Esophagus squamous epithelium (tissue), 4 donors: ENCODE results near the gene STAB1.

Source experiments
- CTCF ChIP-seq, 6 experiments: fragments of 450-650 bp in 4 of 6; fragments of 200-600 bp in 2 of 6; sonication (generic) in 2 of 6; IDR thresholded peaks; one replicate each; pipeline ENCODE4 v1.5.1; 2016 to 2019; ENCODE audit warnings: antibody characterized with exemption in 6 of 6, mild to moderate bottlenecking in 4 of 6, moderate library complexity in 4 of 6
- POLR2A ChIP-seq, 4 donors: fragments of 450-650 bp; IDR thresholded peaks; one replicate each; pipeline ENCODE4 v1.6.1; 2017; ENCODE audit warnings: antibody characterized with exemption in 4 of 4, mild to moderate bottlenecking in 4 of 4, moderate library complexity in 3 of 4

GRCh38 chr3:52454250-52454937 lies 40.7 kb upstream of the STAB1 start:
- TF ChIP-seq CTCF (IDR thresholded peaks at IDR 0.05) (no peak), POLR2A (IDR thresholded peaks at IDR 0.05) (no peak)
